OCI-LY7 (cell line): ENCODE results near the gene GPR153. TPM values are rescaled to one million over a fixed set of nuclear protein-coding genes. Genes with fewer than 3 reads are reported as not detected.

ENCODE experiments used
- BruUV-seq: library from RNA; stranded (reverse); fragments of 400-500 nt; replicated peaks from 2 replicates; lab custom pipeline; 2021; lab: Mats Ljungman, UMichigan
- CTCF ChIA-PET: fragments of 300-600 bp; sonication (Branson Sonifier 250); formaldehyde crosslinking; loops from one replicate; lab custom pipeline; 2022; ENCODE audit warnings: antibody characterized with exemption; ENCODE audit not compliant: unreplicated experiment; lab: Charles Lee
- POLR2A ChIA-PET: fragments of 300-600 bp; sonication (Branson Sonifier 250); formaldehyde crosslinking; loops from one replicate; lab custom pipeline; 2022; ENCODE audit warnings: antibody characterized with exemption; lab: Charles Lee
- DNase-seq: peaks from one replicate; pipeline ENCODE4 v3.0.0-alpha.2; 2015; ENCODE audit warnings: low spot score
- H2AFZ ChIP-seq: fragments of 200-600 bp; sonication (generic), shearing (Covaris generic); 2 replicates; pipeline ENCODE4 v1.6.1; 2014; ENCODE audit warnings: mild to moderate bottlenecking, antibody characterized with exemption, low read length, moderate library complexity
- H3K27ac ChIP-seq: fragments of 200-600 bp; sonication (generic); 2 replicates; pipeline ENCODE4 v1.5.1; 2014; ENCODE audit warnings: mixed run types, low read depth, mild to moderate bottlenecking, moderate library complexity, low read length, inconsistent platforms; ENCODE audit not compliant: poor library complexity, severe bottlenecking
- H3K36me3 ChIP-seq: fragments of 200-600 bp; sonication (generic); 2 replicates; pipeline ENCODE4 v1.6.1; 2014; ENCODE audit warnings: mild to moderate bottlenecking, antibody characterized with exemption, low read length, moderate library complexity, mixed read lengths; ENCODE audit not compliant: insufficient read depth
- H3K4me1 ChIP-seq: fragments of 200-600 bp; sonication (generic); 2 replicates; pipeline ENCODE4 v1.5.1; 2014; ENCODE audit warnings: mild to moderate bottlenecking, low read length; ENCODE audit not compliant: insufficient read depth, poor library complexity, severe bottlenecking
- H3K4me2 ChIP-seq: fragments of 200-600 bp; sonication (generic); 2 replicates; pipeline ENCODE4 v1.6.1; 2014; ENCODE audit warnings: mild to moderate bottlenecking, low read length
- H3K4me3 ChIP-seq: fragments of 200-600 bp; sonication (generic); 2 replicates; pipeline ENCODE4 v1.5.1; 2014; ENCODE audit warnings: mild to moderate bottlenecking, low read depth, low read length; ENCODE audit not compliant: poor library complexity, severe bottlenecking
- H3K79me2 ChIP-seq: fragments of 200-600 bp; sonication (generic); 2 replicates; pipeline ENCODE4 v1.6.1; 2016; ENCODE audit warnings: low read depth, mild to moderate bottlenecking, low read length, moderate library complexity, mixed read lengths; ENCODE audit not compliant: insufficient read depth
- H3K9me2 ChIP-seq: fragments of 200-600 bp; sonication (generic); 2 replicates; pipeline ENCODE4 v1.6.1; 2016; ENCODE audit warnings: mild to moderate bottlenecking, low read length, mixed read lengths; ENCODE audit not compliant: insufficient read depth
- H3K9me3 ChIP-seq: fragments of 200-600 bp; sonication (generic); 2 replicates; pipeline ENCODE4 v1.6.1; 2014; ENCODE audit warnings: mild to moderate bottlenecking, mixed run types, low read length, mixed read lengths
- H4K20me1 ChIP-seq: fragments of 200-600 bp; sonication (generic); 2 replicates; pipeline ENCODE4 v1.6.1; 2014; ENCODE audit warnings: mild to moderate bottlenecking, antibody characterized with exemption, low read length, moderate library complexity, mixed read lengths; ENCODE audit not compliant: insufficient read depth
- EZH2phosphoT487 ChIP-seq: fragments of 200-600 bp; sonication (generic); IDR thresholded peaks from 2 replicates; pipeline ENCODE4 v1.6.1; 2018; ENCODE audit warnings: low read depth, borderline replicate concordance, mild to moderate bottlenecking, mixed run types, antibody characterized with exemption, low read length, moderate library complexity, mixed read lengths
- intact Hi-C: fragments of 100-400 bp; cut with micrococcal nuclease; formaldehyde crosslinking; loops from one replicate; pipeline ENCODE4 v1.10.0; 2022; ENCODE audit not compliant: unreplicated experiment
- total RNA-seq, 2 experiments: library from RNA; depleted of rRNA in 1 of 2; stranded (reverse); fragments of >200 nt in 1 of 2; shearing (Covaris generic) in 1 of 2; gene quantifications; 2 replicates each; pipeline ENCODE4 v1.2.3, GENCODE V29; 2014 to 2022
- TF ChIP-seq, protein P1 (sequence below): fragments of 200-600 bp; sonication (generic); conservative IDR thresholded peaks from 2 replicates; pipeline ENCODE4 v1.5.1; 2014; ENCODE audit warnings: mild to moderate bottlenecking, antibody characterized with exemption, low read length, moderate library complexity, mixed read lengths

GPR153 gene
- total RNA-seq, 2 experiments from 2014 or later: not detected

DNA sequence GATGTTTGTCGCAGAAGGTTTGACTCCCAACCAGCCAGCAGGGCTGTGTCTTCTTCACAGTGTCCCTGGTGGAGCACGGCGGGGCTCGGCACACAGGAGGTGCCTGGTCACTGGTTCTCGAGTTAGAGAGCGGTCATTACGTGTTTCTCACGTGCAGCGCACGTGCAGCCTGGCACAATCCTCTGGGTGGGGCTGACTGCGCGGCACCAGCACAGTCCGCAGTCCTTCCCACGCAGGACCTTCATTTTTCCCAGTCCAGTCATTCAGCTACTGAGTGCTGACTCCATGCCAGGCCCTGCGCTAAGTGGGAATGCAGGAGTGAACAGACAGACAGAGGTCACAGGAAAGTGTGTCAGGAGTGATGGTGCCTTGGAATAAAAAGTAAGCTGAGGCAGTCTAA lies 46.2 kb upstream of the GPR153 start:
- H3K9me2 ChIP-seq: no peaks in the 10 kb centered on the region
- H2AFZ ChIP-seq: no peak overlapping the region
- no peaks in the 10 kb centered on the region for H3K9me3 ChIP-seq
- H3K27ac ChIP-seq: no peak overlapping the region
- H4K20me1 ChIP-seq: no peaks in the 10 kb centered on the region
- intact Hi-C loops: no loop called here
- H3K4me2 ChIP-seq: no peak overlapping the region
- no peaks in the 10 kb centered on the region for H3K4me1 ChIP-seq
- CTCF ChIA-PET: no interaction called here
- TF ChIP-seq EZH2phosphoT487: no peak
- TF ChIP-seq, protein P1, sequence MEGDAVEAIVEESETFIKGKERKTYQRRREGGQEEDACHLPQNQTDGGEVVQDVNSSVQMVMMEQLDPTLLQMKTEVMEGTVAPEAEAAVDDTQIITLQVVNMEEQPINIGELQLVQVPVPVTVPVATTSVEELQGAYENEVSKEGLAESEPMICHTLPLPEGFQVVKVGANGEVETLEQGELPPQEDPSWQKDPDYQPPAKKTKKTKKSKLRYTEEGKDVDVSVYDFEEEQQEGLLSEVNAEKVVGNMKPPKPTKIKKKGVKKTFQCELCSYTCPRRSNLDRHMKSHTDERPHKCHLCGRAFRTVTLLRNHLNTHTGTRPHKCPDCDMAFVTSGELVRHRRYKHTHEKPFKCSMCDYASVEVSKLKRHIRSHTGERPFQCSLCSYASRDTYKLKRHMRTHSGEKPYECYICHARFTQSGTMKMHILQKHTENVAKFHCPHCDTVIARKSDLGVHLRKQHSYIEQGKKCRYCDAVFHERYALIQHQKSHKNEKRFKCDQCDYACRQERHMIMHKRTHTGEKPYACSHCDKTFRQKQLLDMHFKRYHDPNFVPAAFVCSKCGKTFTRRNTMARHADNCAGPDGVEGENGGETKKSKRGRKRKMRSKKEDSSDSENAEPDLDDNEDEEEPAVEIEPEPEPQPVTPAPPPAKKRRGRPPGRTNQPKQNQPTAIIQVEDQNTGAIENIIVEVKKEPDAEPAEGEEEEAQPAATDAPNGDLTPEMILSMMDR: no peak
- no peak for DNase-seq
- BruUV-seq: no TSS peak
- no peak overlapping the region for H3K4me3 ChIP-seq
- no peaks in the 10 kb centered on the region; the same call in 1 of the 2 replicates for H3K36me3 ChIP-seq
- no peaks in the 10 kb centered on the region for H3K79me2 ChIP-seq
- POLR2A ChIA-PET: no interaction called here

DNA sequence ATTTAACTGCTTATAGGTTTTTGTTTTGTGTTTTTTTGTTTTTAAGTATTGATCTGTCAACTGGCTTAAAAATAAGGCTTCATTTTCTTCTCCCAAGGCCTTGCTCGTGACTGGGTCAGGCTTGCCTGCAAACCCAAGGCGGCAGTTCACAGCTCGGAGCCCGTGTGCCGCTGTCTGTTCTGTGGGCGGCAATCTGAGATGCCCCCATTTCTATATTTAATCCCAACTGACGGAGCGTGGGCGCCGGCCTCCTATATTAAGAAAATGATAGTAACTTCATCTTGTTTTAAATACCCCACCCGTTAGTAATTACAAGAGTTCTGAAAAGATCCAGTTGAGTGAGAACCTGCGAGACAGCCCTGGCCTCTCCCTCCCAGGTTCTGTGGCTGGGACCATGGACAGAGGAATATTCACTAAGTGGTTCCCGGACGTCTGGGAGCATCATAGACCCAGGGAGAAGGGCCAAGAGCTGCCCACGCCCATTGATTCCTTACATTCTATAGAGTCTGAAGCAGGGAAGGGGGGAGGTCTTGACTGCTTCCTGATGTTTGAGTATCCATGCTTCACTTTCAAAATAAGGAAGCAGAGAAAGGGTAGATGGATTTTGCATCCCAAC lies 42.6 kb upstream of the GPR153 start:
- intact Hi-C loops: no loop called here
- H3K79me2 ChIP-seq: no peaks in the 10 kb centered on the region
- H3K4me1 ChIP-seq: no peaks in the 10 kb centered on the region
- H3K4me3 ChIP-seq: no peak overlapping the region
- H2AFZ ChIP-seq: no peak overlapping the region
- TF ChIP-seq, protein P1: no peak
- TF ChIP-seq EZH2phosphoT487: no peak
- no peak overlapping the region for H3K27ac ChIP-seq
- H3K9me3 ChIP-seq: no peaks in the 10 kb centered on the region
- no peak for DNase-seq
- CTCF ChIA-PET: no interaction called here
- H4K20me1 ChIP-seq: no peaks in the 10 kb centered on the region
- no peaks in the 10 kb centered on the region for H3K9me2 ChIP-seq
- POLR2A ChIA-PET: no interaction called here
- BruUV-seq: no TSS peak
- no peaks in the 10 kb centered on the region; the same call in 1 of the 2 replicates for H3K36me3 ChIP-seq
- H3K4me2 ChIP-seq: no peak overlapping the region

DNA sequence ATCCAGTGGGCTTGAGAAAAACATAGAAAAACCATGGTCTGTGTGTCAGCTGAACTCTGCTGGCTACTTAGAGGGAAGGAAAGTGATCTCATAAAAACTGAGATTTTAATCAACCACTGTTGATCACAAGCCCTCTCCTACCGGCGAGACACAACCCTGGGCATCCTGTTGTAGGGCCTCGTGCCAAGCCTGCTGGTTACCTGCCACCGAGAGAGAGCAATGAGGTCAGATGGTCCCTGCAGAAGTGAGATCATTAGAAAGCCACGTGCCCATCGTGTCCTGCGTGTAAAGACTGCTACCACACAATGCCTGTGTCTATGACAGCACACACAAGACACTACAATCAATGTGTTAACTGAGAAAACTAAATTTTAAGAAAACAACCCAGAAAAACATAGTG lies 41.7 kb upstream of the GPR153 start:
- Histone ChIP-seq H3K36me3 (no peaks in the 10 kb centered on the region; the same call in 1 of the 2 replicates), H3K9me2 (no peaks in the 10 kb centered on the region), H4K20me1 (no peaks in the 10 kb centered on the region), H3K79me2 (no peaks in the 10 kb centered on the region), H3K4me1 (no peaks in the 10 kb centered on the region), H3K4me2 (no peak overlapping the region), H3K4me3 (no peak overlapping the region), H3K9me3 (no peaks in the 10 kb centered on the region), H2AFZ (no peak overlapping the region), H3K27ac (no peak overlapping the region)
- ChIA-PET POLR2A (no interaction called here), CTCF (no interaction called here)
- intact Hi-C loops: no loop called here
- no TSS peak for BruUV-seq
- TF ChIP-seq, protein P1: no peak
- no peak for TF ChIP-seq EZH2phosphoT487
- DNase-seq: no peak
